Calu3 (cell line): Measurements from ENCODE around the gene RPL22. TPM values are rescaled to one million over a fixed set of nuclear protein-coding genes. Genes with fewer than 3 reads are reported as not detected.

ENCODE experiments used
- BruUV-seq: library from RNA; stranded (reverse); fragments of 400-500 nt; replicated peaks from 2 replicates; lab custom pipeline; 2021; lab: Mats Ljungman, UMichigan
- CTCF ChIA-PET: fragments of 300-600 bp; sonication (Branson Sonifier 250); formaldehyde crosslinking; loops from one replicate; lab custom pipeline; 2022; ENCODE audit warnings: antibody characterized with exemption; lab: Charles Lee
- DNase-seq: peaks from one replicate; pipeline ENCODE4 v3.0.0; 2022
- H3K27ac Mint-ChIP-seq: one replicate; pipeline ENCODE4 v1.8.0; 2022; ENCODE audit warnings: mixed read lengths; ENCODE audit not compliant: unreplicated experiment
- H3K27me3 Mint-ChIP-seq: one replicate; pipeline ENCODE4 v1.8.0; 2022; ENCODE audit warnings: mixed read lengths; ENCODE audit not compliant: unreplicated experiment
- H3K36me3 Mint-ChIP-seq: one replicate; pipeline ENCODE4 v1.8.0; 2022; ENCODE audit warnings: mild to moderate bottlenecking, moderate library complexity, mixed read lengths; ENCODE audit not compliant: insufficient read depth, unreplicated experiment
- H3K4me1 Mint-ChIP-seq: one replicate; pipeline ENCODE4 v1.8.0; 2022; ENCODE audit warnings: mild to moderate bottlenecking, low read depth, mixed read lengths; ENCODE audit not compliant: unreplicated experiment
- H3K4me3 Mint-ChIP-seq: one replicate; pipeline ENCODE4 v1.8.0; 2022; ENCODE audit warnings: mild to moderate bottlenecking, low read depth, moderate library complexity, mixed read lengths; ENCODE audit not compliant: unreplicated experiment
- H3K9me3 Mint-ChIP-seq: one replicate; pipeline ENCODE4 v1.8.0; 2022; ENCODE audit warnings: low read depth, mixed read lengths; ENCODE audit not compliant: unreplicated experiment
- CTCF ChIP-seq: fragments of 200-600 bp; IDR thresholded peaks from one replicate; pipeline ENCODE4 v1.8.0; 2022; ENCODE audit warnings: antibody characterized with exemption; ENCODE audit not compliant: unreplicated experiment
- intact Hi-C: fragments of 100-400 bp; cut with micrococcal nuclease; formaldehyde crosslinking; loops from one replicate; pipeline ENCODE4 v1.10.0; 2022; ENCODE audit not compliant: unreplicated experiment
- total RNA-seq: library from RNA; stranded (reverse); gene quantifications from 2 replicates; pipeline ENCODE4 v1.2.3, GENCODE V29; 2022

Gene RPL22
- total RNA-seq, 1 experiment from 2014 or later, result 259 TPM

- DNase-seq, result no peak
These were observed 34.0 kb upstream of the RPL22 start for GRCh38 chr1:6233376-6233775.

GRCh38 chr1:6225651-6226050, 26.3 kb upstream of the RPL22 start:
- peaks cover 59% of the 10 kb centered on the region for H3K36me3 Mint-ChIP-seq
- H3K4me1 Mint-ChIP-seq, result peaks cover 37% of the 10 kb centered on the region
- intact Hi-C loops, result loop anchor here (1.0 kb wide), 1 partner anchor 9 kb away; no protein-coding TSS in a partner anchor
- no peak for TF ChIP-seq CTCF
- no peak for DNase-seq
- H3K4me3 Mint-ChIP-seq, result peak overlapping the region; percentile 31
- CTCF ChIA-PET, result no interaction called here
- H3K27ac Mint-ChIP-seq, result peak overlapping the region; percentile 87
- H3K9me3 Mint-ChIP-seq, result no peaks in the 10 kb centered on the region
- no peaks in the 10 kb centered on the region for H3K27me3 Mint-ChIP-seq
- BruUV-seq, result no TSS peak

More at GRCh38 chr1:6233376-6233775, 34.0 kb upstream of the RPL22 start:
- Mint-ChIP-seq H3K27ac (no peak overlapping the region), H3K4me3 (peak overlapping the region; percentile 78), H3K27me3 (no peaks in the 10 kb centered on the region), H3K9me3 (no peaks in the 10 kb centered on the region), H3K4me1 (peaks cover 18% of the 10 kb centered on the region), H3K36me3 (peaks cover 36% of the 10 kb centered on the region)
- intact Hi-C loops, result no loop called here
- CTCF ChIA-PET, result interaction anchor here (0.7 kb wide), 1 partner anchor 23 kb away, joined by 3 read pairs; no protein-coding TSS in a partner anchor
- TF ChIP-seq CTCF, result no peak
- no TSS peak for BruUV-seq

GRCh38 chr1:6224718-6225117, 25.3 kb upstream of the RPL22 start:
- TF ChIP-seq CTCF, result no peak
- CTCF ChIA-PET, result no interaction called here
- H3K9me3 Mint-ChIP-seq, result no peaks in the 10 kb centered on the region
- peaks cover 65% of the 10 kb centered on the region for H3K36me3 Mint-ChIP-seq
- H3K4me3 Mint-ChIP-seq, result peak overlapping the region; percentile 14
- H3K27me3 Mint-ChIP-seq, result no peaks in the 10 kb centered on the region
- H3K4me1 Mint-ChIP-seq, result peaks cover 43% of the 10 kb centered on the region
- no peak for DNase-seq
- no TSS peak for BruUV-seq
- peak overlapping the region; percentile 87 for H3K27ac Mint-ChIP-seq
- intact Hi-C loops, result loop anchor here (1.0 kb wide), 1 partner anchor 10 kb away; no protein-coding TSS in a partner anchor

- Mint-ChIP-seq H3K27me3 (no peaks in the 10 kb centered on the region), H3K36me3 (peaks cover 73% of the 10 kb centered on the region), H3K9me3 (no peaks in the 10 kb centered on the region), H3K4me3 (no peak overlapping the region), H3K4me1 (peaks cover 51% of the 10 kb centered on the region), H3K27ac (peak overlapping the region; percentile 87)
- CTCF ChIA-PET, result interaction anchor here (0.7 kb wide), 2 partner anchors 19 to 21 kb away, joined by 3 read pairs; no protein-coding TSS in a partner anchor
- no peak for TF ChIP-seq CTCF
- TSS peak; percentile 57 for BruUV-seq
- DNase-seq, result no peak
- intact Hi-C loops, result no loop called here
These were observed 24.2 kb upstream of the RPL22 start for GRCh38 chr1:6223617-6224016.
